HG02759 (cell line): ENCODE results near the gene IFITM1.
"Not testable (repeated sequence)": the region's sequence is repeated elsewhere in the genome, so short reads cannot be mapped to it uniquely, and the experiment has no call there.

Source experiments
- ATAC-seq: cut with Tn5 transposase; IDR thresholded peaks from one replicate; pipeline ENCODE4 v1.9.1; 2021; ENCODE audit warnings: mild to moderate bottlenecking, moderate library complexity; ENCODE audit not compliant: unreplicated experiment

Gene IFITM1

DNA sequence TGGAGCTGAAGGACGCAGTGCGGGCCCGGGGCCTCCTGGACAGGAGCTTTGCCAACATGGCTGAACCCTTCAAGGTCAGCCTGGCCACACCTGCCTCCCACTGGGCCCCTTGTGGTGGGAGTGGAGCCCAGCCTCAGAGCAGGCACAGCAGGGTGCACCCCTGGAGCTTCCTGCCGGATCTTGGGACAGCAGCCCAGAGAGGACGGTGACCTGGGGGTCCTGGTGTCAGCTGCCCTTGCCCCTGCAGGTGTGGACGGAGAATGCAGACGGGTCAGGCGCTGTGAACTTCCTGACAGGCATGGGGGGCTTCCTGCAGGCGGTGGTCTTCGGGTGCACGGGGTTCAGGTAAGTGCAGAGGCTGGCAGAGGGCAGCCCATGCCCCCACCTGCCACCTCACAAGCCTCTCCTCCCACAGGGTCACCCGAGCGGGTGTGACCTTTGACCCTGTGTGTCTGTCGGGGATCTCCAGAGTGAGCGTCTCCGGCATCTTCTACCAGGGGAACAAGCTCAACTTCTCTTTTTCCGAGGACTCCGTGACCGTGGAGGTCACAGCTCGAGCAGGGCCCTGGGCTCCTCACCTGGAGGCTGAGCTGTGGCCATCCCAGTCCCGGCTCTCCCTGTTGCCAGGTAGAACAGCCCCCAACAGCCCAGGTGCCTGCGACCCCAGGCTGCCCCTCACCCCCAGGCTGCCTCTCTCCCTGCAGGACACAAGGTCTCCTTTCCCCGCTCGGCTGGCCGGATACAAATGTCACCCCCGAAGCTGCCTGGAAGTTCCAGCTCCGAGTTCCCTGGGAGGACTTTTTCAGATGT, 19.8 kb upstream of the IFITM1 start:
- ATAC-seq: no peak

DNA sequence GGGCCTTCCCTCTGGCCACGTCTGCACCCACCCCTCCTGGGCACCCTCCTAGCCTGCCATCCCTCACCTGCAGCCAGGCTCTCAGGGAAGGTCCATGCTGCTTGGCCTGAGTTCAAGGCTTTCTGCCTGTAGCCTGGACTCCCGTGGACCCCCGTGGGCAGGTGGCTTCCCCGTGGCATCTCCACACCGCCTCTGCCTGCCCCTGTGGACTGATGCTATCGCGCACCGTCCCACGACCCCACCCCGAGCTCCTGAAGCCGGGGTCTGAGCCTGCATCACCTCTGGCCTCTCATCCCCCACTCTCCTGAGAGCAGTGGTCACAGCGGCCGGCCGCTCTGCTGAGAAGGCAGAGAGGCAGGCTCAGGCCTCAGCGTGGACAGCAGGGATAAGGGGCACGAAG, 19.1 kb upstream of the IFITM1 start:
- no peak for ATAC-seq

DNA sequence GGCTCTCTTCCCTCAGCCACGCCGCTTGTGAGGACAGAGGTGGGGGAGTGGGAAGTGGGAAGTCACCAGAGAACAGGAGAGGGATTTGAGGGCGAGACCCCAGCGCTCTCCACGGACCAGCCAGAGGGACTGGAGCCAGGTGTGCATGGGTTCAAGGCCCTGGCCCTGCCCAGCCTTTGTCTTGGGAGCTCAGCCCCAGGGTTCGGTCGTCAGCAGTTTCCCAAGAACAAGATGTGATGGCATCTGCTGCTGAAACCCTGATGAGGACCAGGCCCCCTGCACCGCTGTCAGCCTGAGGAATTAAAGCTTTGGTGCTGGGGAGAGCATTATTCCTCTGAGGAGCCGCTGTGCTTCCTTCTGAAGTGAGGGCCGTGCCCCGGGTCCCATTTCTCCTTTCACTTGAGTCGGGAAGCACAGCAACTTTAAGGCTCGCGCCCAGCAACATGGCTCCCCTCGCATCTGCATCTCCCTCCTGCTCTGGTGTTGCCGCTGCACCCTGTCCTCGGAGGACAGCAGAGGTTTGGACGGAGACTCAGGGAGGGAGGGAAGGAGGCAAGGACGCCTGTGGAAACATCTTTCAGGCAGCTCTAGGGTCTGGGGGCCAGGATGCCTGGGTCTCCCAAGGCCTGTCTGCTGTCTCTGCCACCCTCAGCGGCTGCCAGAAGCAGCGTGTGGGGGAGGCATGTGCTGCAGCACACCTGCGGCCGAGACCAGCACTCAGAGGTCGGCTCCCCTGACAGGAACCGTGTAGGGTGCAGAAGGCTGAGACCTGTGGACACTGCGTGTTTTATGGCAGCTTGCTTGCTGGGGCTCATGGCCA, 18.3 kb upstream of the IFITM1 start:
- no peak for ATAC-seq

DNA sequence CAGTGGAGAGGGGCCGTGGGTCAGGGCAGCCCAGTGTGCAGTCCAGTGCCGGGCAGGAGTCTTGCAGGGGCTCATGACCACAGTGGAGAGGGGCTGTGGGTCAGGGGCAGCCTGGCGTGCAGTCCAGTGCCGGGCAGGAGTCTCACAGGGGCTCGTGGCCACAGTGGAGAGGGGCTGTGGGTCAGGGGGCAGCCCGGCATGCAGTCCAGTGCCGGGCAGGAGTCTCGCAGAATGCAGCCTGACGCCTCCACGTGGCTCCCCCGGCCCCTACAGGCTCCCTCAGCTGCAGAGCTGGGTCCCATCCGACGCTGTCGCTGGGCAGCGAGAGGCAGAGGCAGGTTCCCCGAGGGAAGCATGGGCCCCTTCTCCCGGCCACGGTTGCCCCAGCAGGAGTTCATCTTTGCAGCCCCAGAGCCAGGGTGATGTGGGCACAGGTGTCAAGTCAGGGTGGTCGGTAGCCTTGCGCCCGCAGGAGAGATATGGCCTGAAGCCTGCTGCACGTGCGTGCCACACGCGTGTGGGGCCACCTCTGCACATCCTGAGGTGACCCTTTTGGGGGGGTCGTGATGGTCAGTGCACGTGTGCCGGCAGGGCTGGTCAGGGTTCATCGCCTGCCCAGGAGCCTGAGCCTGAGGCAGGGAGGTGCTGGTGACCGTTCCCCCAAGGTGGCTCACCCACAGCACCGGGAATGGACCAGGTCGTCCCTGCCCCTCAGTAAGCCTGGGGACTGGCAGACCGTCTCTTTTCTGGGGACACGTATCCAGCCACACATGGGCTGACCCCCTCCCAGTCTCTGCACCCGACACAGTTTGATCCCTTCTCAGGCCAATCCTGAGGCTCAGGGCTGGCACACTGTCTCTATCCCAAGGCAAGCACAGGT, 17.4 kb upstream of the IFITM1 start:
- ATAC-seq: no peak

DNA sequence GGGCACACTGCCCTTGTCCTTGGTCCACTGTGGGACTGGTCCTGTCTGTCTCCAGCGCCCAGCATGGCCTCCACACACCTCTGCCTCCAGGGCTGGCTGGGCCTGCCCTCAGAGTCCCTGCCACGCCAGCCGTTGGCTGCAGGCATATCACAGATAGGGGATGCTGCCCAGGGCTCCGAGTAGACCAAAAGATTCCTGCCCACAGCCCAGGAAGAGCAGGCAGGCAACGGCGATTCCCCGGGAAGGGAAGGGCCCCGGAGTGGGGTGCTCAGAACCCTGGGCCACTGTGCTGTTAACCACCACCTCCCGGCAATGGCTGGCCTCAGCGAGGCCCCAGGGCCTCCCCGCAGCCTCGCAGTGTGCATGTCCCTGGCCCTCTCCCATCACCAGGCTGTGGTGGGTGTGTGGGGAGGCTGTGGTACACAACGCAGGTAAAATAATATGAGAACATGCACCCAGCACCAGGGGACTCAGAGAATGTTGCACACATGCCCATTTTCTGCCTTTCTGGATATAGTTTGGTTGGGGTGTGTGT, 16.7 kb upstream of the IFITM1 start:
- no peak for ATAC-seq

DNA sequence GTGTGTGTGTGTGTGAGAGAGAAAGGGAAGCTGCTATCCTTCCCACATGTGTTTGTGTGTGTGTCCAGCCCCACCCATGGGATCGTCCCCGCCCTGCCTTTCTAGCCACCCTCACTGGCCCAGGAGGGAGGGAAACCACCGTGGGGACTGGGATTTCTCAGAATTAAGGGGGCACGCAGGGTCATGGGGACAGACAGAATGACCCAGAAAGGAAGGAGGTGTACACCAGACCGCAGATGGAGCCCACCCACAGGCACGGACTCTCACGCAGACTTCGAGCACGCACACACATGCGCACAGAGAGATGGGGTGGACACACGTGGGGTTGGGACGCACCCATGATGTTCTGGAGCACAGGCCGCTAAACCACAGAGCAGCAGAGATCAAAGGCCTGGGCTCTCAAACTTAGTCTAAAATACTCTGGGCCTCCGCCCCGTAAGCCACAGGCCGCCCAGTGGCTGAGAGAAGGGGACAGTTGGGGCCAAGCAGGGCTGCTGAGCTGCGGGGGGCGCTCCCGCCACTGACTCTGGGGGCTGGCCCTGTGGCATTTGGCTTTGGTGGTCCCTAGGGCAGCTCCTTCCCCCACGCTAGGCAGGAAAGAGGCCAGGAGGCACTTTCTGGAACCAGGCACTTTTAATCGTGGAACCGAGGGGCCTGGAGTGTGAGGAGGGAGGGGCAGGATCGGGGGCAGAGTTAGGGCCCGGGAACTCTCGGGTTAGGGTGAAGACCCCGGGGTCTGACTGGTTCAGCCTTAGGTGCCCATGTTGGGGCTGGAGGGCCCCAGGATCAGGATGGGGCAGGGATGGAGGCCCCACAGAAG, 16.0 kb upstream of the IFITM1 start:
- ATAC-seq: no peak

DNA sequence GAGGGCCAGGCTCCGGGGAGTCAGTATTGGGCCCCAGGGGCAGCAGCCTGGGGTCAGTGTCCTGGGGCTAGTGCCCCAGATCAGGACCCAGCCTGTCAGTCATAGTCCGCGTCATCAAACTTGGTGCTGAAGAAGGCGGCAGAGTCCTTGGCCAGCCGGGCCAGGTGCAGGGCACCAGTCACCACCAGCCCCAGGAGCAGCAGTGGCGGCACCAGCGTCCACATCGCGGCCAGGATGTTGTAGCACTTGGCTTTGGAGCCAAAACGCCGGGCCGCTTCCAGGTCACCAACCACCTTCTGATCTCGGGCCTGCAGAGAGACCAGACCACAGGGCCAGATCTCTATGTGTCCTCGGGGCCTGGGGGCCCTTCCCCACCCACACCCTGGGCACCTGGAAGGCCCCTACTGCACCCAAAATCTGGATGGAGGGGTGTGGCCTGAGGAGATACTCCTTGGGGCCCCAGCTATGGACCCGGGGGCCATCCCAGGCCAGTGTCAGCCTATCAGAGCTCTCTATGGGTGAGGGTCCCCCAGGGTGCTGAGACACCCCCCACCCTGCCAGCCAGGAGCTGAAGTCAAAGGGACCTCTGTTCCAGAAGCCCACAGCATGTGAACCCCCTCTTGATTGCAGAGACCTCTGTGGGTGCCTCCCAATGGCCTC, 15.3 kb upstream of the IFITM1 start:
- ATAC-seq: no peak

DNA sequence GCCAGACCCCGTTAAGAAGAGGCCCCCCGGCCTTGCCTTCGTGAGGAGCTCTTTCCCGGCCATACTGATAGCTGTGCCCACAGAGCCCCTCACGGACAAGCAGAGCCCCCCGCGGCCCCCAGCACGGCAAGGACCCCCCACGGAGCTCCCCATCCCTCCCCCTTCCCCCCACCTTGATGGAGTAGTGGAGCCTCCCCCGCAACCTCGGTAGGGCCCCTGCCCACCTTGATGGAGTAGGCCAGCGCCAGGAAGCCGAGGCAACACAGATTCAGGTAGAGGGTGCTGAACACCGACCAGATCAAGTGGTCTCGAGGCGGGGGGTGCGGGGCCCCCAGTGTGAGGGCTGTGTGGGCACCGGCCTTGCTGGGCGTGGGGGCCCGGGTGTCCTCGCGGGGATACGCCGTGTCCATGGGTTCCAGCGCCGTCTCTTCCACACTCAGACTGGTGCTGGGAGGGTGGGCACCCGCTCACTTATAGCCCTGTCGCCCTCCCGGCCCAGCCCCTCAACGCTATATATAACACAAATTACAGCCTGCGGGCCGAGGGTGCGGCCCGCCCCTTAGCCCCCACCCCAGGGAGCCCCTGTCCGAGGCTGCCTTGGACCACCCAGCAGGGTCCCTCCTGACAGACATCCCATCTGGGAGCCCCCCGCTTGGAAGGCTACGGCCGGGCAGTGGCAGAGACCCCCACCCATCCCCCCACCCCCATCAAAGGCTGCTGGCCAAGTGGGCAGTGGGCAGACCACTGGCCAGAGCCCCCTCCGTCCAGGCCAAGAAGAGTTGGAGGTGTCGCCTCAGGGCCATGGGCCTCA, 14.6 kb upstream of the IFITM1 start, which contains the start of gene IFITM5:
IFITM5 (minus strand) TSS at position 446 of the 811 bp plus-strand sequence; CDS start at position 410, 36 bp downstream.
- ATAC-seq: no peak

DNA sequence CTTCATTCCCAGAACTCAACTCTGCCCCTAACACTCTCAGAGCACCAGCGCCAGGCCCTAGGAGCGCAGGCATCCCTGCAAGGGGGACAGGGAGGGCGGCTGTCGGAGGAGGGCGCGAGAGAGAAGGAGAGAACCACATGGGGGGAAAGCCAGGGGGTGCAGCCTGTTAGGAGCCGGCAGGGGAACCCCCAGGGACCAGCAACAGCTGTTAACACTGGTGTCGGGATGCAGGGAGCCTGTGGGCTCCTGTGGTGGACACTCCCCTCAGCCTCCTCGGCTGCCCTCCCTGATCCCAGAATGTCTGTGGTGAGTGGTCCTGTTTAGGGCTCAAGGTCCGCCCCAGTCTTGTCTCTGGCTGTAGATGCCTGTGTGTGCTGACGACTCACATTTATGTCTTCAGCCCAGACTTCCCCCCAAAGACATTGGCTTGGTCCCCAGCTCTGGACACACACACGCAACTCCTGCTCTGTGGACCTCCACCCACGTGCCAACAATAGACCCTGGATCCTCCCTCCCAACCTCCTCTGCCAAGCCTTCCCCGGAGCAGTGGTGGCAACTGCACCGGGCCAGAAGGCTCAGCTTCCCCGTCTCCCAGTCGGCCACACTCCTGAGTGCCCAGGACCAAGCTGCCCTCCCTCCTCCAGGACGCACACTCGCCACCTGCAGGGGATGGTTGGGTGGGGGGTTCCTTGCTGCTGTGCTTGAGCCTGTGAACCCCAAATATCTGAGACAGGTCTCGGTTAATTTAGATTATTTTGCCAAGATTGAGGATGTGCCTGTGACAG, 13.7 kb upstream of the IFITM1 start:
- no peak for ATAC-seq

DNA sequence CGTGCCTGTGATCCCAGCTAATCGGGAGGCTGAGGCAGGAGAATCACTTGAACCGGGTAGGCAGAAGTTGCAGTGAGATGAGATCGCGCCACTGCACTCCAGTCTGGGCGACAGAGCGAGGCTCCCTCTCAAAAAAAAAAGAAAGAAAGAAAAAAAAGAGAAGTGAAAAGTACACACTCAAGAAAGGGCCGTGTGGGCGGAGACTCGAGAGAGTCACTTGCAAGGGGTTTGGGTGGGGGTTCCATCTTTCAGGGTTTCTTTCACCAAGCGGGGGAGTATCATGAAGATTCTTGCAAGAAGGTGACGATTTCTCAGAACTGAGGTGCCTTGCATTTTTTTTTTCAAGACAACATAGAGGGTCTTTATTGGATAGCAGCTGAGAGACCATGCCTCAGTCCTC, 10.5 kb upstream of the IFITM1 start:
- no peak for ATAC-seq

DNA sequence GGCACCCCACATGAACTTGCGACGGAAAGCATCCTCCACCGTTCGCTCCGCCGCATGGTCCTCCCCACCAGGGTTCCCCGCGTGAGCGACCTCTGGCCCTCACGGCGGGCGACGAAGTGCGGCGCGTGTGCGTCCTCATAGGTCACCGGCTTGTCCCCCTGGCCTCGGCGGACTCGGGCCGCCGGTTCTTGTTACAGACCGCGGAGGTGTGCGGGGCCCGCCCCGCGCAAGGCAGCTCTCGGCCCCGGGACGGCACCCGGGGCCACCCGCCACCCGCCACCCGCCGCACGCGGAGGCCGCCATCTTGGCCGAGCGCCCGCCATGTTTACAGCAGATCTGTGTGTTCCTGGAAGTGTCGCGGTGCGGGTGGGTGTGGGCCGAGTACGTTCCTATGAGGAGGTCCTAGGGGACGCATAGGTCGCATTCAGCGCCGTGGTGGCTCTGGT, 9.8 kb upstream of the IFITM1 start:
- no peak for ATAC-seq

DNA sequence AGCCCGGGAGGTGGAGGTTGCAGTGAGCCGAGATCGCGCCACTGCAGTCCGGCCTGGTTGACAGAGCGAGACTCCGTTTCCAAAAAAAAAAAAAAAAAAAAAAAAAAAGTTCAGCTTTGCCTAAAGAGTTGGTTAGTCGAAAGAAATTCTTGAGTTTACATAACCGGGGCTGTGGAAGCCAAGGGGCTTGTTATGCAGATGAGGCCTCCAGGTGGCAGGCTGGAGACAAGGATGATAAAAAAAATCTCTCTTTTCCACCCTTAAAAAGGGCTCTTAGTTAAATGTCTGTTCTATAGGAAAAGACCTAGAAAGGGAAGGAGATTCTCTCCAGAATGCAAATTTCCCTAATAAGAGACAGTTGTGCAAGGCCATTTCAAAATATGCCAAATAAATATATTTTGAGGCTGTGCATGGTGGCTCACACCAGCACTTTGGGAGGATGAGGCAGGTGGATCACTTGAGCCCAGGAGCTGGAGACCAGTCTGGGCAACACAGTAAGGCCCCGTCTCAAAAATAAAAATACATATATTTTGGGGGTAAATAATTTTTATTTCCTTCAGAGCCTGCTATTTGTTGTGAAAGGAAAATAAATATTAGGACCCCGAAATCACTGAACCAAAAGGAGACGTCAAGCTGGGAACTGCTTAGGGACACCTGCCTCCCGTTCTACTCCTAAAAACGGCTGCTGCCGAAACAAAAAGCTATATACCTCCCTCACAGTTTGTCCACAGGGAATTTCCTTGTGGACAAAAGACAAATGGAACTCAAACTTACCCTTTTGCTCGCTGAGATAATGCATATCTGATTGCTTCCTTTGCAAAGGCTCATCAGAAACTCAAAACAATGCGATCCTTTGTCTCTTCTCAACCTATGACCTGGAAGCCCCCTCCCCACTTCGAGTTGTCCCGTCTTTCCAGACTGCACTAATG, 8.7 kb upstream of the IFITM1 start:
- ATAC-seq: no peak

DNA sequence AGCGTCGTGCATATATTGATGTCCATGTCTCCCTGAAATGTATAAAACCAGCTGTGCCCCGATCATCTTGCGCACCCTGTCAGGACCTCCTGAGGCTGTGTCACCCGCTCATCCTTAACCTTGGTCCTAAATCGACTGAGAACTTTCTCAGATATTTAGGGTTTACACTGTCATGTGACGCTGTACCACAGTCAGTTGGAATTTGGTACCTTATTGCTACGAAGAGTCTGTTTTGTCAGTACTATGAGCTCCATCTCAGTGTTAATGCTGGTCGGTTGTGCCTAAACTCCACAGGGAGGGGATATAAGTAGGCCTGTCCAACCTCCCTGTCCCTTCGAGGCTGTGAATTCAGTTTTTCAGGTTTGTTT, 8.0 kb upstream of the IFITM1 start:
- no peak for ATAC-seq

DNA sequence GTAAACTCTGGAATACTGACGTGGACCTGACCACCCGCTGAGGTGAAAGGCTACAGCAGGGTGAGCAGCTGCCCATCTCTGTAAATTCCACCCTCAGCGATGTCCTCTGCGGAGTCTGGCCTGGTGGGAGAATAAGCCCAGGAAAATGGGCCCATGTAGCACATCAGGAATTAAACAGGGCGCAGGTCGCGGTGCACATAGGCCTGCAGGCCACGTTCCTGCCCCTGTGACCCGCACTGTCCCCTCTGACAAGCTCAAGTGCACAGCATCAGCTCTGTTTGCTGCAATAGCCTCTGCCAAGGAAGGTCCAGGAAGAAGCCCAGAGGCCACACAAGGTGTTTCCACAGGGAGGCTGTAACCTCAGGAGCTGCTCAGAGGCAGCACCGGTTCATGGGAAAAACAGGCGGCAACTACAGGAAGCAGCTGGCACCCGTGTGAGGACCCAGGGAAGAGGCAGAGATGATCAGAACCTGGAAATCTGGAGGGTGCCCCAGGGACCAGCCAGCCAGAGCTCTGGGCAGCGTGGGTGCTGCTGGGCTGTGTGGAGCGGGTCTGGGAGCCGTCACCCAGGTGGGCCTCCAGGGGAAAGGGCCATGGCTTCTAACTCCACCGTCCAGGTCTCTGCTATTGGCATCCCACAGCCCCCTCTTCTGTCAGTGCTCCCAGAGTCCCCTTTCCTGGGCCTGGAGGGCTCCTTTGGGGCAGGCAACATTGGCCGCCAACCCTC, 7.0 kb upstream of the IFITM1 start:
- no peak for ATAC-seq

DNA sequence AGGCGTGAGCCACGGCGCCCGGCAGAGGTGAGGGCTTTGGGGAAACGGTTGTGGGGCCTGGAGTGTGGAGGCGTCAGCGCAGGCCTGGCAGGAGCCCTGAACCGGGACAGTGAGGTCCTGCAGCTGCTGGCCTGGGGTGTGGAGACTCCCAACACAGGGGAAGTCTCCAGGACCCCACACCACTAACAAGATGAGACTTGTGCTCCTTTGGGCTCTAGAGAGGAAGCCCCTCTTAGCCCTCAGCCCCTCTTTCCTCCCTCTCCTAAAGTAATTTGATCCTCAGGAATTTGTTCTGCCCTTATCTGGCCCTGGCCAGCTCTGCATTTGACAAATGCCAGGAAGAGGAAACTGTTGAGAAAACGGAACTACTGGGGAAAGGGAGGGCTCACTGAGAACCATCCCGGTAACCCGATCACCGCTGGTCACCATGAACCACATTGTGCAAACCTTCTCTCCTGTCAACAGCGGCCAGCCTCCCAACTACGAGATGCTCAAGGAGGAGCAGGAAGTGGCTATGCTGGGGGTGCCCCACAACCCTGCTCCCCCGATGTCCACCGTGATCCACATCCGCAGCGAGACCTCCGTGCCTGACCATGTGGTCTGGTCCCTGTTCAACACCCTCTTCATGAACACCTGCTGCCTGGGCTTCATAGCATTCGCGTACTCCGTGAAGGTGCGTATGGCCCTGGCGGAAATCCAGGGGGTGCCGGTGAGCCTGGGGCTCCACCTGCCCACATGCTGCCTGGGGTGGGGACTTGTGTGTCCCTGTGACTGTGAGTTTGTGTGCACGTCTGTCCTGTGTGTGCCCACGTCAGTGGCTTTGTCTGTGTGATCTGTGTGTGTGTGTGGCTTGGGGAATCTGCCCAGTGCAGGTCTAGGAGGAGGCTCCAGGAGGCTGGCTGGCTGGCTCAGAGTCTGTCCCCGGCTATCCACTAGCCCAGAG, 5.8 kb upstream of the IFITM1 start, which contains the start of gene IFITM2:
IFITM2 (plus strand) TSS at position 51 of the 943 bp plus-strand sequence; CDS start at position 428, 377 bp downstream.
- ATAC-seq: not testable (repeated sequence)
